GM12865 (cell line): Measurements from ENCODE around the gene THOC5.

Source experiments
- DNase-seq: peaks from one replicate; pipeline ENCODE4 v3.0.0; 2010; ENCODE audit warnings: low read depth
- H3K4me3 ChIP-seq: 2 replicates; pipeline ENCODE4 v1.5.1; 2011; ENCODE audit warnings: mild to moderate bottlenecking, low read depth, low read length, control low read depth
- CTCF ChIP-seq: IDR thresholded peaks from 2 replicates; pipeline ENCODE4 v1.5.1; 2011; ENCODE audit warnings: low read length, control low read depth, low read depth, inconsistent platforms; ENCODE audit not compliant: insufficient read depth; ENCODE audit errors: missing control alignments

THOC5 gene

GRCh38 chr22:29485448-29485847 is 68.1 kb downstream of the THOC5 start:
- TF ChIP-seq CTCF = no peak
- DNase-seq = no peak
- H3K4me3 ChIP-seq = no peak overlapping the region

DNA sequence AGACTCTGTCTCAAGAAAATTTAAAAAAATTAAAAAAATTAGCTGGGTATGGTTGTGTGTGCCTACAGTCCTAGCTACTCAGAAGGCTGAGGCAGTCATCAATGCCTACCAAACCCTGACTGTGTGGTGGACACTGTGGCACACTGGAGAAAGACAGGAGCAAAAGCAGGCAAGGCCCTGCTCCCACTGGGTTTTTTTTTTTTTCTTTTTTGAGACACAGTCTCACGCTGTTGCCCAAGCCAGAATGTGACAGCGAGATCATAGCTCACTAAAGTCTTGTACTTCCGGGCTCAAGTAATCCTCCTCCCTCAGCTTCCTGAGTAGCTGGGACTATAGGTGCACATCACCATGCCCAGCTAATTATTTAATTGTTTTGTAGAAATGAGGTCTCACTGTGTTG is 68.9 kb downstream of the THOC5 start:
- no peak for DNase-seq
- no peak for TF ChIP-seq CTCF
- H3K4me3 ChIP-seq = no peak overlapping the region

DNA sequence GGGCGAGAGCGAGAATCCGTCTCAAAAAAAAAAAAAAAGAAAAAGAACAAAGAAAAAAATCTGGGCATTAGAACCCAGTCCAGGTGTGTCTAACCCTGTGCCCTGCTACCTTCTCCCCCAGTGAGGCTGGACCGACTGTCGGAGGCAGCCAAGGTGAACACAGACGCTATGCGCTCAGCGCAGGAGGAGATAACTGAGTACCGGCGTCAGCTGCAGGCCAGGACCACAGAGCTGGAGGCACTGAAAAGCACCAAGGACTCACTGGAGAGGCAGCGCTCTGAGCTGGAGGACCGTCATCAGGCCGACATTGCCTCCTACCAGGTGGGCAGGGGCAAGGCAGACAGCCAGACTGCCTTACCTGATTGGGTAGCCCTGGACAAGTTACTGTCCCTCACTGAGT is 70.3 kb downstream of the THOC5 start:
- H3K4me3 ChIP-seq = no peak overlapping the region
- TF ChIP-seq CTCF = no peak
- DNase-seq = no peak

- H3K4me3 ChIP-seq = no peak overlapping the region
- no peak for TF ChIP-seq CTCF
- no peak for DNase-seq
Measured at GRCh38 chr22:29482726-29483125, 70.8 kb downstream of the THOC5 start.

DNA sequence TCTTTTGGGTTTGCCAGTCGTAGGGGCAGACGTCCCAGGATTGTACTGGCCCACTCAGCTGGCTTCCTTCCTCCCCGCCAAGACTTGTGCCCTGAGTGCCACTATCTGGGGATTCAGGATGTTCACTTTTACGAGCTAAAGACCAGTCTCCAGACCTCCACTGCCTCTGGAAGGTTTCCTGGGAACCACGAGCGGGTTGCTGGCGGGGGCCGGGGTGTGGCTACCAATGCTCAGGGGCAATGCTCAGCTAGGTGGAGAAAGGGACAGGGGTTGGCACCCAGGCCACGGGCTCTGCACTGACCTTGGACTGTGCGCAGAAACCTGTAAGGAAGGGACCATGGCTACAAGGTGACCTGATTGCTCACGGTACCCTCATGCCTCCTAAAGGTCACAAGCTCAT is 71.3 kb downstream of the THOC5 start:
- TF ChIP-seq CTCF = no peak

GRCh38 chr22:29481265-29482000 is 72.1 kb downstream of the THOC5 start:
- TF ChIP-seq CTCF = no peak
- DNase-seq = no peak
- H3K4me3 ChIP-seq = no peak overlapping the region

More for the DNA sequence above, 71.3 kb downstream of the THOC5 start:
- DNase-seq = no peak
- no peak overlapping the region for H3K4me3 ChIP-seq
